Adrenal gland (tissue), 5 donors: ENCODE data around the gene CASKIN2.

Experiments used
- POLR2A ChIP-seq, 2 donors: fragments of 450-650 bp; IDR thresholded peaks; one replicate each; pipeline ENCODE4 v1.6.1; 2017; ENCODE audit warnings: antibody characterized with exemption in 2 of 2, mild to moderate bottlenecking in 2 of 2, moderate library complexity in 1 of 2
- TF ChIP-seq, protein P1 (sequence below), 6 experiments: fragments of 450-650 bp in 4 of 6; fragments of 200-600 bp in 2 of 6; sonication (generic) in 1 of 6; IDR thresholded peaks; 1 replicate in 5 of 6; 2 replicates in 1 of 6; pipeline versions ENCODE4 v1.5.1 to v1.8.0; 2016 to 2021; ENCODE audit warnings: antibody characterized with exemption in 6 of 6, mild to moderate bottlenecking in 2 of 6, moderate library complexity in 1 of 6
- donor health status: DM: no; HTN: no; CAD: no.

- TF ChIP-seq, protein P1, sequence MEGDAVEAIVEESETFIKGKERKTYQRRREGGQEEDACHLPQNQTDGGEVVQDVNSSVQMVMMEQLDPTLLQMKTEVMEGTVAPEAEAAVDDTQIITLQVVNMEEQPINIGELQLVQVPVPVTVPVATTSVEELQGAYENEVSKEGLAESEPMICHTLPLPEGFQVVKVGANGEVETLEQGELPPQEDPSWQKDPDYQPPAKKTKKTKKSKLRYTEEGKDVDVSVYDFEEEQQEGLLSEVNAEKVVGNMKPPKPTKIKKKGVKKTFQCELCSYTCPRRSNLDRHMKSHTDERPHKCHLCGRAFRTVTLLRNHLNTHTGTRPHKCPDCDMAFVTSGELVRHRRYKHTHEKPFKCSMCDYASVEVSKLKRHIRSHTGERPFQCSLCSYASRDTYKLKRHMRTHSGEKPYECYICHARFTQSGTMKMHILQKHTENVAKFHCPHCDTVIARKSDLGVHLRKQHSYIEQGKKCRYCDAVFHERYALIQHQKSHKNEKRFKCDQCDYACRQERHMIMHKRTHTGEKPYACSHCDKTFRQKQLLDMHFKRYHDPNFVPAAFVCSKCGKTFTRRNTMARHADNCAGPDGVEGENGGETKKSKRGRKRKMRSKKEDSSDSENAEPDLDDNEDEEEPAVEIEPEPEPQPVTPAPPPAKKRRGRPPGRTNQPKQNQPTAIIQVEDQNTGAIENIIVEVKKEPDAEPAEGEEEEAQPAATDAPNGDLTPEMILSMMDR (IDR thresholded peaks at IDR 0.05), result no peak
- TF ChIP-seq POLR2A (IDR thresholded peaks at IDR 0.05), result no peak
Measured at GRCh38 chr17:75500419-75501216, 14.7 kb downstream of the CASKIN2 start.
